ACHN (cell line): Measurements from ENCODE around the gene RPRD1B.
A peak's percentile ranks its signal among the peaks of the same experiment; 100 is the strongest.

Experiments
- DNase-seq: peaks from one replicate; pipeline ENCODE4 v3.0.0-alpha.2; 2015
- in situ Hi-C: cut with HindIII; loops from 2 replicates; pipeline ENCODE4 v1.10.0; 2017; ENCODE audit warnings: low sequenced_read_pairs, low pct_ligation_motif_present, low pct_unique_long_range_greater_than_20kb

Gene RPRD1B

DNA sequence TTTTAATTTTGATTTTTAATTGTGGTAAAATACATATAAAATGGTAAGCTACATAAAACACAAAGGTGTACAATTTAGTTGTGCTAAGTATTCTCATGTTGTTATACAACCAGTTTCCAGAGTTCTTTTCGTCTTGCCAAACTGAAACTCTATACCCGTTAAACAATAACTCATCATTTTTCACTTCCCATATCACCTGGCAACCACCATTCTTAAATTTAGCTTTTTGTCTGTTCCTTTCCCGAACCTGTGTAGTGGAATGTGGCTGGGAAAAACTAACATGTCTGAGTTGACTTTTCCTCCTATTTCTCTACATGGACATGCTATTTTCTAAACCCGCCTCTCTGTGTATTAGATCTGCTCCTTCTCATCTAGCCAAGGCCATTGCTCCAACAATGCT is 27.6 kb downstream of the RPRD1B start:
- in situ Hi-C loops = no loop called here
- DNase-seq = no peak

DNA sequence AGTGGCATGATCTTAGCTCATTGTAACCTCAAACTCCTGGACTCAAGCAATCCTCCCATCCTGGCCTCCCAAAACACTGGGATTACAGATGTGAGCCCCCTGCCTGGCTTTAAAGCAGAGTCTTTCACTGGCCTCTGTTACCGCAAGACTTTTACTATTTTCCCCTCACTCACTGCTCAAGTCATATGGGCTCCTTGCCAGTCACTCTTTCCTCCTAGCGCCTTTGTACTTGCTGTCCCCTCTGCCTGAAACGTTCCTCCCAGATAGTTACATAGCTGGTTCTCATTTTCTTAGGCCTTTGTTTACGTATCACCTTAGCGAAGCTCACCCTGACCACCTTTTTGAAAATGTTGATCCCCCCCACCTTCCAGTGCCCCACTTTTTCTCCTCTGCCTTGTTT is 29.3 kb downstream of the RPRD1B start:
- no peak for DNase-seq
- in situ Hi-C loops = no loop called here

DNA sequence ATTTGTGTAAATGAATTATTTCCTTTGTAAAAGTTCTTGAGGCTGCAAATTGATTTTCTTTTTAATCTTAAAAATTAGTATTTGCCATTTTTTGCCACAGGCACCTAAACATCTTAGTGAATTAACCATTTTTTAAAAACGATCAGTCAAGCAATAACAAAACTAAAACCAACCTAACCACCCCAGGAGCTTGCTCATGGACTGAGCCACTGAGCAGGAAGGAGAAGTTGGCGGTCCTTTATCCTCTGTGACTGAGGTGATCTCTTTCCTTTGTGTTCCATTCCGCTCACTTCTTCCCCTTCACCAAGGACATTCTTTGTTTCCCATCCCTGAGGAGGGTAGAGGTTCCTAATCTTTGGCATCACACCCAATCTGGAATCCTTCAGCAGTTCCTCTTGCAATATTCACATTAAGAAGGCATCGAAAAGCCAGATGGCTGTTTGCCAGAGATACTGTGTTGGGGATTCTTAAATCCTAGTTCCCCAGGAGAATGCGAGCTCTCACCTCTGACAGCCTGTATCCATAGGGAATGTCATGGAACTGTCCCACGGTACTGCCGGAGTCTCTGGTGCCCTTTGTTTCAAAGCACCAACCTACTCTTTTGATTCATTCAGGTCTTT is 30.5 kb downstream of the RPRD1B start:
- in situ Hi-C loops = no loop called here
- no peak for DNase-seq

DNA sequence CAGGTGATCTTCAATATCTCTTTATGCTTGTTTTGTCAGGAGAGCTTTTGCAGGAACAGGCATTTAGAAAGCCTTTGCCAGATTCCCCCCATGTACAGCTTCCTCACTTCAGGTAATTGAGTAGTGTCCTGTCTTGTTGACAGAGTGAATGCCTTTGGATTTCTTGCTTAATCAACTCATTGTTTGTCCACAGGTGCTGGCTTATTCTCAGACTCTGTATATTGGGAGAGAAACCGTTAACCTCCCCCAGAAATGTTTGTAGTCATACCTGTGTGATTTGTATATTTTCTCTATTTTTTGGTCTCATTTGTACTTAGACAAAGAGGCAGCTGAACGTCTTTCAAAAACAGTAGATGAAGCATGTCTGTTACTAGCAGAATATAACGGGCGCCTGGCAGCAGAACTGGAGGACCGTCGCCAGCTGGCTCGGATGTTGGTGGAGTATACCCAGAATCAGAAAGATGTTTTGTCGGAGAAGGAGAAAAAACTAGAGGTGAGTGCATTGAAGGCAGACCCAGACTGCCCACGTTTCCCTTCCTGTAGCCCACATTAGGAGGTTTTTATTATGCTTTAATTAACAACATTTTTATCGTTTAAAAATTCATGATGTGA is 32.3 kb downstream of the RPRD1B start:
- in situ Hi-C loops = no loop called here
- DNase-seq = no peak

DNA sequence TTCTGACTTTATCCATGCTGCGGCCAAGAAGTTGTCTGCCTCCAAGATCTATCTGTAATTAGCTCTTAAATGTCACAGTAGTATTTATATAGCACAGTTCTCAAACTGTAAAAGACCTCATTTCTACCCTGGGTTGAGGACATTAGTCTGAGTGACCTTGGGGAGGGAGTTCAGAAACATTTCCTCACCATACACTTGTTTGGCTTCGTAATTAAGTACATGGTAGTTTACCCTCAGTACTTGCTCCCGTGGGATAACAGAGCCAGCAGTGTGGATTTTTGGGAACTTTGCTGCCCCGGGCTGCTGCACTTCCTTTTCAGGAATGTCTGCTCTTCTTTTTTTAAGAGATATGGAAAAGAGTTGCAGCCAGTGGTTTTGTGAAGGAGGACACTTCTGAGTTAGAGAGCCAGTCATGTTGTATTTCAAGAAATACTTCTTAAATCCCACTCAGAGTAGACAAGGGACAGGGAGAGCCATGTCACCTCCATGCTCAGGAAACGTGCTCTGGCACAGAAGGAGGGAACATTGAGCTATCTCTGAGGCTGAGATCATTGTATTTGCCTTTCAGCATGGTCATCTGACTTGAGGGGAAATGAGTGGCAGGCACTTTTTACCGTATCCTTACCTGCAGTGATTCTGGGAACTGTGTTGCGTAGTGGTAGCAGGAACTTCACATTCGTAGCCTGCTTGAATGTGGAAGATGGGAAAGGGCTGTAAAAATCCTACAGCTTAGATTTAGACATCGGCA is 33.6 kb downstream of the RPRD1B start:
- no peak for DNase-seq
- in situ Hi-C loops = no loop called here

DNA sequence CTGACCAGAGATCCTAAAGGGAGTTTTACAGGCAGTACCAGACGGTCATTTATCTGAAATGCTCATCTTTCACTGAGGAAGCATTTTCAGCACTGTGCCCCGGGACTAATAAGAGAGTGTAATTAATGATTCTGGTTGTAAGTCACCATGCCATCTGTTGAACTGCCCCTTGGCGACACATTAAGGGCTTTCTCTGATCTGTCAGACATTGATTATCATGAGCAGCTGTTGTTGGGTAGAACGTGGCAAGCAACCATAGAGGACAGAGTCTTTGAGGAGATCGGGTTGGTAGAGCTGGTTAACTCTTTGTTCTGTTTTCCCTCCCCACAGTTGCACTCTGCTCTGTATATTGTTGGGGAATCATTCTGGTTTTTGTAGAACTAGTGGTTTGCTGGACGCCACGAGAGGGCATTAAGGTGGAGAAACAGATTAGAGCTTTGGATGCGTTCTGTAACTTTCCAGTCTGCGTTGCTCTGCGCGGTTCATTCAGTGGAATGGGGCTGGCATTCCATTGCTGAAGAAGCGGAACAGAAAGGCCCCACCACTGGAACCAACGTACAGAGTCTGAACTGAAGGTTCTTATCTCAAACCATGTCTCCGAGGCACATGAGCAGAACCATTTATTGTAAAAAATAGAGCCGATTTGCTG is 34.3 kb downstream of the RPRD1B start:
- in situ Hi-C loops = no loop called here

DNA sequence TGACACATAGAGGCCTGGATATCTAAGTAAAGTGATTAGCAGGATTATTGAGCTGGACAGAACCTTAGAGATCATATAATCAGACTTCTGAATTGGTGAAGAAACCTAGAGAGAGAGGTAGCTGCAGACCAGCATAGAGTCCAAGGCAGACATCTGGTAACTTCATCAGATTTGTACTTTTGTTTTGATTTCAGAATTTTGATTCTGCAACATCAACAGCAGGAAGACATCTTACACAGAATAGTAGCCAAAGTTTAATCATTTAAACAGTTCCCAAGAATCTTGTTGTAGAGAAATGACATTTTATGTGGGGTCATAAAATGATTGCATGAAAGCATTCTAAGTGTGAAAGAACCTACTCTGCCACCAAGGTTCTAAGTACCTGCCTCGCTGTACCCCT is 39.4 kb downstream of the RPRD1B start:
- DNase-seq = no peak
- in situ Hi-C loops = no loop called here

More for the DNA sequence above, 34.3 kb downstream of the RPRD1B start:
- no peak for DNase-seq

DNA sequence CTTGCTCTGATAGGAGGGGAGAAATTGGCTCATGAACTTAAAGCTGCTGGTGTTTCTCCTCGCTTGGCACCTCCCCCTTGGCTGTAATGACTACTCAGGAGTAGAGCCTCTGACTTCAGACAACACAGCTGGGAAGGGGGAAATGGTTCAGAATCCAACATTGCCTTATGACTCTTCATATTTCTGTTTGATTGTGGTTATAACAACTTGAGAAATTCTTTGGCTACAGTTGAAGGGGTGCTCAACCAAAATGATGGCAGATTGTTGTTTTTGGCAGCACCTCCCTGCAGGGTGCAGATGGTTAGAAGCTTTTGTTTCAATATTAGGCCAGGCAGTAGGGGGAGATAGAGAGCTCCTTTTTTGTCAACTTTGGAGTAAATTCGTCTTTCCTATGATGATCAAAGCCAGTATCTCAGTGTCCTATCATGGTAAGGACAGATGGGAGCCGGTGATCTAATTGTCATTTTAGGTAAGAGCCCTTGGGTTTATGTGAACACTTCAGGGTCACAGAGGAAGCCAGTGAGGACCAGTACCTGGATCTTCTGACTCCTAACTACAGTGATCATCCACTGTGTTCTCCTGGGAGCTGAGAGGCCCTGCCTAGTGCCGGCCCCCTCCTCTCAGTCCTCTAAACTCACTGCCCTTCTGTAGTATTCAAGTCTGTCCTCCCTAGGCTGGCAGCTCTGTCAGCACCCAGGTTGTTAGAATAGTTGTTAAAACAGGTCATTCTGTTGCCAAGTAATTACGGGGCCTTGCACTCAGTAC is 39.9 kb downstream of the RPRD1B start:
- DNase-seq = peak; percentile 53
- in situ Hi-C loops = no loop called here

DNA sequence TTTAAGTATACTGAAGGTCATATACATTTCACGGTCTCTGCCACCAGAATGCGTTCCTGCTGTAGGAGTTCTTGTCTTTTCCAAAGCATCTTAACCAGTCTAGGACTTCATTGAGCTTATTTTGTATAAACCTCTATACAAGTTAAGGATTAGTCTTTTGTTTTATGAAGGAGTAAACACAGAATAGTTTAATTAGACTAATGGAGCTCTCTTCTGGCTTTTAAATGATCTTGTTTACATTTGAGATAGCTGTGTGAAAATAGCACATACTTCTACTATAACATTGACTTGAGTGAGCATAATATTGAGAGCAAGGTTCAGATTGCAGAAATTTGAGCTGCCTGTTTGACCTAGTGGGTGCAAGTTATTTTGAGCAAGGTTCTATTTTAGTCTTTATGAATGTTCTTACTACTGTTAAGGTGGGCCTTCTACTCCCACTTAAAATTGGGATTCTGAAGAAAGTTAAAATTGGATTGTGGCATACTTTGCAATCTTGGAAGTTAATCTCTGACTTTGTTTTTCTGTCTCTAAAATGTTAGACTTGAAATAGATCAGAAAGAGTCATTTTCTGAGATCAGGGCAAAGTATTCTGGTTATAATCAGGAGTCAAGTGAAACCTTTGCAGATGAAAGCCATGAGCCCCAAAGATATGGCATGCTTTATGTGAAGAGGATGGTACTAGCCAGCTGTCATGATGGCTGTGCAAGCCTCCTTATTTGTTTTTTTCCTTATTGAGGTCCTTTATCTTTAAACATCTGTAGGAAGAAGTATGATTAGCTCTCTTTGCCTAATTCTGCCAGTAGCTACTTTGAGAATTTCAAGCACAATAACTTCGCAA is 41.8 kb downstream of the RPRD1B start:
- in situ Hi-C loops = no loop called here
- no peak for DNase-seq

DNA sequence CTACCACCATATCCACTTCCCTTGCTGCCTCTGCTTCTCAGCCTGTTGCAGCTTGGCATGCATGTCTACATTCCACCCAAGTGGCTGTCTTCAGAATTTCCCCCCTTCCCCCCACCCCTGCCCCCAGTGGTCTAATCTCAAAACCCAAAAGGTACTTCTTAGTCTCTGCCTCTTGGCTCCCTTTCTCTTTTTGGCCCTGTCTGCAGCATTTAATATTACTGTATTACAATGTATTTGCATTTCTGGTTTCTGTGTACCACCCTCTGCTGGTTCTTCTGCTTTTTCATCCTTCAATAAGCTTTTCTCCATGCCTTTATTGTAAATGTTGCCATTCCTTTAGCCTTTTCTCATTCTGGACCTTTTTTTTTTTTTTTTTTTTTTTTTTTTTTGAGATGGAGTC is 43.0 kb downstream of the RPRD1B start:
- in situ Hi-C loops = no loop called here

DNA sequence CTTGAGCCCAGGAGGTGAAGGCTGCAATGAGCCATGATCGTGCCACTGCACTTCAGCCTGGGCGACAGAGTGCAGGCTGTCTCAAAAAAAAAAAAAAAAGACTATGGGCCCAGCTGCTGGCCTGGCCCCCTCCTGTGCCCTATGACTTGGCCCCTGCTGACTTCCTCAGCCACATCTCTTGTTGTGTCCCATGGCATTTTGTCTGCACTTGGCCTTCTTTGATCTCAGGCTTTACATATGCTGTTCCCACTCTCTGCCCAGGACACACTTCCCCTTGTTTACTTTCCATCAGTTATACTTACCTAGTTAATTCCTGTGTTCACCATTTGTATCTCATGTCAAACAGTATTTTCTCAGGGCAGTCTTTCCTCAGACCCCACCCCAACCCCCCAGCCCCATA is 44.5 kb downstream of the RPRD1B start:
- in situ Hi-C loops = no loop called here
- DNase-seq = no peak

More for the DNA sequence above, 43.0 kb downstream of the RPRD1B start:
- DNase-seq = no peak

DNA sequence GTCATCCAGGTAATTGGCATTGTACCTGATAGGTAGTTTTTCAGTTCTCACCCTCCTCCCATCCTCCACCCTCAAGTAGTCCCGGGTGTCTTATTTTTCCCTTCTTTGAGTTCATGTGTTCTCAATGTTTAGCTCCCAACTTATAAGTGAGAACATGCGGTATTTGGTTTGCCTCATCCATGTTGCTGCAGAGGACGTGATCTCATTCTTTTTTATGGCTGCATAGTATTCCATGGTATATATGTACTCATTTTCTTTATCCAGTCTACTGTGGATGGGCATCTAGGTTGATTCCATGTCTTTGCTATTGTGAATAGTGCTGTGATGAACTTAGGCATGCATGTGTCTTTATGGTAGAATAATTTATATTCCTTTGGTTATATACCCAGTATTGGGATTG is 45.8 kb downstream of the RPRD1B start:
- no peak for DNase-seq
- in situ Hi-C loops = no loop called here

DNA sequence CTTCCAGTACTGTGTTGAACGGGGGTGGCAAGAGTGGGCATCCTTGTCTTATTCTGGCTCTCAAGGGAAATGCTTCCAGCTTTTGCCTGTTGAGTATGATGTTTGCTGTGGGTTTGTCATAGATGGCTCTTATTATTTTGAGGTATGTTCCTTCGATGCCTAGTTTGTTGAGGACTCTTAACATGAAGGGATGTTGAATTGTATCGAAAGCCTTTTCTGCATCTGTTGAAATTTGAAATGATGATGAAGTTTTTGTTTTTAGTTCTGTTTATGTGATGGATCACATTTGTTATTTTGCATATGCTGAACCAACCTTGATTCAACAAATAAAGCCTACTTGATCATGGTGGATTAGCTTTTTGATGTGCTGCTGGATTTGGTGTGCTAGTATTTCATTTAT is 48.0 kb downstream of the RPRD1B start:
- no peak for DNase-seq
- in situ Hi-C loops = no loop called here

DNA sequence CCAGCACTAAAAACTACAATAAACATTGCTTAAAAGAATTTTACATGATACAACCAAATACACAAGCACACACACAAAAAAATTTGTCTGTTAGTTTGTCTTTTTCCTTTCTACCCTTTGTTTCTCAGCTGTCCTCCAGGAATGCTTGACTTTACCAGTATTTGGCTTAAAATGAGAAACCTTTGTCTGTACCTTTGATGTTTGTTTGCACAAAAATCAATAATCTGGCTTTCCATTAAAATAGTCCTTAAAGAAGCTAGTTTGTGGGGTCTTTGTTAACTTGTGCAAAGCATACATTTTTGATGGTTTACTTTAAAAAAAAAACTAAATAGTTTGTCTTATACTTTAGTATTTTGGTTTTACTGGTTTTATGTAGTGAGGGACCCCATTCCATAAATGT is 49.3 kb downstream of the RPRD1B start:
- in situ Hi-C loops = no loop called here
- DNase-seq = no peak

DNA sequence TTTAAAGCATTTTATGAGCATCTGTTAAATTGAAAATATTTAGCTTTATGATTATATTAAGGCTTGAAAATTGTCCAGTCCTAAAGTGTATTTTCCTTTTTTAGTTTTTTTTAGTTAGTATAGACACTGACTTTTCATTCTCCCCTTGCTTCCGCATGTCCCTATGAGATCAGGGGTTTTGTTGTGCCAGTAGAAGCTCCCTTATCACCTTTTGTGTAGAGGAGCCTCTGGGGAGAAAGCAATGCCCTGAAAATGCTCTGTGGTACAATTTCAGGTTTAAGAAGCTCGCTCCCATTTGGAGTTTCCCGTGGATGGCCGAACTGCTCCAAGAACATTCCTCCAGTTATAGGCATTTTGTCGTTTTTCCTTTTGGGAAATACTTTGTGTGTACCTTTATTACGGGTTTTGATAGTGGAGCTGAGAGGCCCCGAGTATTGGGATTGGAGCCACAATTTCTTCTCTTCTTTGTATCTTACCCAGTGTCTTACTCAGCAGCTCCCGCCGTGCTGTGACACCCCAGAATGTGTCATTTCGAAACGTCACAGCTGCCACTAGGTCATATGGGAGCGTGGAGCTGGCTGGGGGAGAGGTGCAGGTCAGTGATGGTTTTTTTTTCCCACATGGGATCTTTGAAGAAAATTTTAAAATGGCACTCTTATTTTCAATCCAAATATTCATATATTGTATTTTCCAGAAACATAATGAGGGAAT is 49.9 kb downstream of the RPRD1B start:
- no peak for DNase-seq
- in situ Hi-C loops = no loop called here

DNA sequence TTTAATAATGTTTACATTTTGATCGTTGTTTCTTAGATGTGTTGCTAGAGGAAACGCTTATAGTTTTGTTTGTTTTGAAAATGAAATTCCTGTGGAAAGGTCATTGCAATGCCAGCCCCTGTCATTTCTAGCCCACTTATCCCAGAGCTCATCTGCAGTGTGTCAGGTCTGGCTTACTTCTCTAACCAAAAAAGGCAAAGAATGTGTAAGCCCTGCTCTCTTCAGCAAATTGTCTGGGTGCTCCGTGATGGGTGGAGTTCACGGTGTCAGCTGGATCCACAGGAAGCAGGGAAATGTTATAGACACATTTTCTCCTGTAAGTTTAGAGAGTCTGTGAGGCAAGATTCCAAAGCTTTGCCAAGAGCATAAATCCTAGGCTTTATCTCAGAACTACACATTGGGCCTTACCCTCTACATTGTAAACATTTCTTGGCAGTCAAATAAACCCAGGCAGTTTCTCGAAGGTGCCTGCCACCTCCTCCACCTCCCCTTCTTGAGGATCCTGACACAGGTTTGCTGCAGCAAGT is 50.9 kb downstream of the RPRD1B start:
- DNase-seq = no peak
- in situ Hi-C loops = no loop called here

DNA sequence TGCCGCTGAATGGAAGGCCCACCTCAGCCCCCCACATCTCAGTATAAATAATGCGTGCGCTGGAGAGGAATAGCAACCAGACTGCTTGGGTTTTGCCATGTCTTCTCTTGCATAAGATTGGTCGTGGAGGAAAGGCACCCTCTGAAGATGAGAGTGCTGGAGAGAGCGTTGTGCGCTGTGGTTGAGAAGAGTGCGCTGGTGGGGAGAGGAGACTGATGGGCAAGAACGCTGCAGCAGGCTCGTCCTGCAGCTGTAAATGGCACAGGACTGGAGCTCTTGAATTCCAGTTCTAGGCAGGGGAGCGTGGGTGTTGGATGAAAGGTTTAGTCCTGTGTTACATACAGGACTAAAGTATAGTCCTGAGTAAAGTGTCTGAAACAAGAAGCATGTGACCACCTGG is 51.5 kb downstream of the RPRD1B start:
- no peak for DNase-seq
- in situ Hi-C loops = no loop called here
